ENCODE results near the gene HOXD13.

HOXD13 gene

DNA sequence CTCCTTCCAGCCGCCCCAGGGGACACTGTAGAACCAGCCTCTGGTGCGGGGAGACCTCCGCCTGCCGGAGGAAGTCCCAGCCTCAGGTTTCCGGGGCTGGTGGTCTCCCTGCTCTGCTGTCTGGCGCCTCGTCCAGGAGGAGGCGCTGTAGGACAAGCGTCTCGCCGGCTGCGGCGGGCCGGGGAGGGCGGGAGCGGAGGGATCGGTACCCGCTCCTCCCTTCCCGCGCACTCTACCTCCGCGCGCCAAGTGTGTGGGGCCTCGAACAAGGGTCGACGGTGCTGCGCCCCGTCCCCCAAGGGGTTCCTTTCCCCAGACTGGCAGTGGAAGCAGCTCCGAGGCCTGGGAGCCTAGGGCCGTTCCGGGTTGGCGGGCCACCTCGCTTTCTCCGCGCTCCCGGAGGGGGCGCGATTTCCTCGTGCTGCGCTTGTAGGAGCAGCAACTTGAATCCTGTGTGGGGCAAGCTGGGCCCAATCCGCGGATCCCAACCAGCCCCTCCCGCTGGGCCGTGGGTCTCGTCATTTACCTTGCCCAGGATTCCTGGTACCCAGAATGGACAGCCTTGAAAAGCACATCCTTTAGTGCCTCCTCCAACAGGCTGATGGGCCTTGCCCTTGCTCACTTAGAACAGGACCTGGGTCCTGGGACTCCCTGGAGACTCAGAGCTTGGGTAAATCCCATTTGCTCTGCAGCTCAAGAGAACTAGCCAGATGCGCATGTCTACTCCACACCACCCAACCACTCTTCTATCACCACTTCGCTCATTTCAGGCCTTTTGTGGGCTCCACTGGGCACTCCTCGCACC, 48.2 kb downstream of the HOXD13 start:
- Histone ChIP-seq H3K4me3 (ENCODE audit: severe bottlenecking) (peak overlapping the region; percentile 42), H3K36me3 (ENCODE audit: low read depth) (no peaks in the 10 kb centered on the region), H3K27me3 (ENCODE audit: insufficient read depth, poor library complexity, severe bottlenecking) (no peaks in the 10 kb centered on the region), H3K4me1 (ENCODE audit: insufficient read depth, poor library complexity, severe bottlenecking) (peaks cover 3% of the 10 kb centered on the region), H3K27ac (ENCODE audit: poor library complexity, severe bottlenecking) (no peak overlapping the region), H3K9me3 (ENCODE audit: severe bottlenecking) (no peaks in the 10 kb centered on the region)
- DNase-seq (ENCODE audit: low spot score) (peak; percentile 67), ATAC-seq (ENCODE audit: low read depth) (peak; percentile 80)
- TF ChIP-seq CTCF (IDR thresholded peaks at IDR 0.05; ENCODE audit: poor library complexity, severe bottlenecking) = peak; percentile 97

- no peaks in the 10 kb centered on the region for H3K4me1 ChIP-seq (ENCODE audit: insufficient read depth, poor library complexity, severe bottlenecking)
- H3K9me3 ChIP-seq (ENCODE audit: severe bottlenecking) = no peaks in the 10 kb centered on the region
- no peak for TF ChIP-seq CTCF (IDR thresholded peaks at IDR 0.05; ENCODE audit: poor library complexity, severe bottlenecking)
- H3K4me3 ChIP-seq (ENCODE audit: severe bottlenecking) = no peak overlapping the region
- no peaks in the 10 kb centered on the region for H3K36me3 ChIP-seq (ENCODE audit: low read depth)
- peak; percentile 17 for DNase-seq (ENCODE audit: low spot score)
- H3K27me3 ChIP-seq (ENCODE audit: insufficient read depth, poor library complexity, severe bottlenecking) = no peaks in the 10 kb centered on the region
- no peak for ATAC-seq (ENCODE audit: low read depth)
- no peak overlapping the region for H3K27ac ChIP-seq (ENCODE audit: poor library complexity, severe bottlenecking)
Measured at GRCh38 chr2:176142281-176142680, 49.8 kb downstream of the HOXD13 start.

Data from RWPE2 (cell line).